HG03571 (cell line): ENCODE measurements around the gene NAV1.

ENCODE experiments used
- ATAC-seq: cut with Tn5 transposase; IDR thresholded peaks from one replicate; pipeline ENCODE4 v1.9.1; 2021; ENCODE audit not compliant: unreplicated experiment

The NAV1 gene

GRCh38 chr1:201585093-201585483, 46.2 kb downstream of the NAV1 start:
- ATAC-seq: no peak

- ATAC-seq: no peak
Measured at GRCh38 chr1:201585901-201586300, 47.0 kb downstream of the NAV1 start.

GRCh38 chr1:201586806-201587205, 47.9 kb downstream of the NAV1 start:
- ATAC-seq: no peak

- no peak for ATAC-seq
Measured at GRCh38 chr1:201587729-201588128, 48.8 kb downstream of the NAV1 start.
